Peyer's patch (tissue), 4 donors: ENCODE data around the gene MYO1H. TPM values are rescaled to one million over a fixed set of nuclear protein-coding genes. Genes with fewer than 3 reads are reported as not detected.
"Not testable (repeated sequence)": the region's sequence is repeated elsewhere in the genome, so short reads cannot be mapped to it uniquely, and the experiment has no call there.

Experiments used
- DNase-seq, 3 donors: peaks; one replicate each; pipeline ENCODE4 v3.0.0-alpha.2; 2017 to 2019
- H3K27ac ChIP-seq, 4 donors: fragments of 200-600 bp; sonication (generic); one replicate each; pipeline ENCODE4 v1.5.1; 2016 to 2019
- H3K27me3 ChIP-seq, 2 donors: fragments of 200-600 bp; sonication (generic); one replicate each; pipeline ENCODE4 v1.5.1; 2019
- H3K36me3 ChIP-seq, 3 donors: fragments of 200-600 bp; sonication (generic); one replicate each; pipeline ENCODE4 v1.5.1; 2016 to 2019
- H3K4me1 ChIP-seq, 4 donors: fragments of 200-600 bp; sonication (generic); one replicate each; pipeline ENCODE4 v1.5.1; 2016 to 2019
- H3K4me3 ChIP-seq, 4 donors: fragments of 200-600 bp; sonication (generic); 1 replicate in 3 of 4; 2 replicates in 1 of 4; pipeline ENCODE4 v1.5.1; 2016 to 2019; ENCODE audit warnings: mild to moderate bottlenecking in 1 of 4
- H3K9me3 ChIP-seq, 4 donors: fragments of 200-600 bp; sonication (generic); one replicate each; pipeline ENCODE4 v1.5.1; 2016 to 2019; ENCODE audit warnings: mild to moderate bottlenecking in 1 of 4
- POLR2A ChIP-seq, 2 donors: fragments of 450-650 bp; IDR thresholded peaks; one replicate each; pipeline ENCODE4 v1.5.1; 2017; ENCODE audit warnings: antibody characterized with exemption in 2 of 2, mild to moderate bottlenecking in 2 of 2, moderate library complexity in 2 of 2
- total RNA-seq, 4 donors: library from RNA; depleted of rRNA; stranded (reverse); fragments of >200 nt; gene quantifications; one replicate each; pipeline ENCODE4 v1.1.0, GENCODE V29; 2016
- TF ChIP-seq, protein P1 (sequence below), 6 experiments: fragments of 450-650 bp in 4 of 6; fragments of 200-600 bp in 2 of 6; sonication (generic) in 1 of 6; IDR thresholded peaks; one replicate each; pipeline ENCODE4 v1.5.1; 2017 to 2019; ENCODE audit warnings: antibody characterized with exemption in 6 of 6, mild to moderate bottlenecking in 3 of 6, moderate library complexity in 1 of 6

Gene MYO1H
- total RNA-seq, 4 donors from 2014 or later, result not detected

GRCh38 chr12:109439181-109439580, 91.5 kb downstream of the MYO1H start:
- H3K27ac ChIP-seq, result no peak overlapping the region
- no peaks in the 10 kb centered on the region for H3K9me3 ChIP-seq
- no peaks in the 10 kb centered on the region for H3K36me3 ChIP-seq
- no peaks in the 10 kb centered on the region for H3K4me1 ChIP-seq
- DNase-seq, result no peak
- H3K27me3 ChIP-seq, result no peaks in the 10 kb centered on the region
- no peak for TF ChIP-seq POLR2A (IDR thresholded peaks at IDR 0.05)
- TF ChIP-seq, protein P1, sequence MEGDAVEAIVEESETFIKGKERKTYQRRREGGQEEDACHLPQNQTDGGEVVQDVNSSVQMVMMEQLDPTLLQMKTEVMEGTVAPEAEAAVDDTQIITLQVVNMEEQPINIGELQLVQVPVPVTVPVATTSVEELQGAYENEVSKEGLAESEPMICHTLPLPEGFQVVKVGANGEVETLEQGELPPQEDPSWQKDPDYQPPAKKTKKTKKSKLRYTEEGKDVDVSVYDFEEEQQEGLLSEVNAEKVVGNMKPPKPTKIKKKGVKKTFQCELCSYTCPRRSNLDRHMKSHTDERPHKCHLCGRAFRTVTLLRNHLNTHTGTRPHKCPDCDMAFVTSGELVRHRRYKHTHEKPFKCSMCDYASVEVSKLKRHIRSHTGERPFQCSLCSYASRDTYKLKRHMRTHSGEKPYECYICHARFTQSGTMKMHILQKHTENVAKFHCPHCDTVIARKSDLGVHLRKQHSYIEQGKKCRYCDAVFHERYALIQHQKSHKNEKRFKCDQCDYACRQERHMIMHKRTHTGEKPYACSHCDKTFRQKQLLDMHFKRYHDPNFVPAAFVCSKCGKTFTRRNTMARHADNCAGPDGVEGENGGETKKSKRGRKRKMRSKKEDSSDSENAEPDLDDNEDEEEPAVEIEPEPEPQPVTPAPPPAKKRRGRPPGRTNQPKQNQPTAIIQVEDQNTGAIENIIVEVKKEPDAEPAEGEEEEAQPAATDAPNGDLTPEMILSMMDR (IDR thresholded peaks at IDR 0.05), result no peak
- no peak overlapping the region for H3K4me3 ChIP-seq

- not testable (repeated sequence) for H3K27me3 ChIP-seq, H3K4me3 ChIP-seq, H3K27ac ChIP-seq, H3K36me3 ChIP-seq, DNase-seq, H3K4me1 ChIP-seq, H3K9me3 ChIP-seq
These were observed 92.3 kb downstream of the MYO1H start for GRCh38 chr12:109439951-109440350.

- H3K36me3 ChIP-seq, result peaks cover 0 to 6% (median 0%) of the 10 kb centered on the region in 3 donors
- no peaks in the 10 kb centered on the region for H3K4me1 ChIP-seq
- TF ChIP-seq, protein P1 (IDR thresholded peaks at IDR 0.05), result no peak
- no peak for TF ChIP-seq POLR2A (IDR thresholded peaks at IDR 0.05)
- H3K27me3 ChIP-seq, result no peaks in the 10 kb centered on the region
- H3K9me3 ChIP-seq, result no peaks in the 10 kb centered on the region
- no peak overlapping the region for H3K4me3 ChIP-seq
- no peak overlapping the region for H3K27ac ChIP-seq
- DNase-seq, result no peak
These were observed 93.3 kb downstream of the MYO1H start for GRCh38 chr12:109440851-109441490.

DNA sequence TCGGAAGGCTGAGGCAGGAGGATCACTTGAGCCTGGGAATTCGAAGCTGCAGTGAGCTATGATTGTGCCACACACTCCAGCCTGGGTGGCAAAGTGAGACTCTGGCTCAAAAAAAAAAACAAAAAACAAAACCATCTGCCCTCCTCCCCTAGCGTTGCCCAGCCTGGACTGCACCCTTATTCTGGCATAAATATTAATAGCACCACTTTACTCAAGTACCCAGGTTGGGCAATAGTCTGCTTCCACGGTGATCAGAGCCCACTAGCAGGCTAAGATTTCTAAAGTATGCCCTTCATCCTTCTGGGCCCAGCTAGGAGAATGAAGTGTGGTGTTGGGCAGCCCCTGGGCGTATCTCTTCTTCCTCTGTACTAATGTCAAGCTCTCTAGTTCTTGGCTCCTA, 96.1 kb downstream of the MYO1H start:
- H3K4me3 ChIP-seq, result no peak overlapping the region
- H3K4me1 ChIP-seq, result no peaks in the 10 kb centered on the region
- peaks cover 0 to 31% (median 0%) of the 10 kb centered on the region in 3 donors for H3K36me3 ChIP-seq
- TF ChIP-seq, protein P1 (IDR thresholded peaks at IDR 0.05), result no peak
- no peaks in the 10 kb centered on the region for H3K9me3 ChIP-seq
- no peak for DNase-seq
- no peak overlapping the region for H3K27ac ChIP-seq
- H3K27me3 ChIP-seq, result no peaks in the 10 kb centered on the region

DNA sequence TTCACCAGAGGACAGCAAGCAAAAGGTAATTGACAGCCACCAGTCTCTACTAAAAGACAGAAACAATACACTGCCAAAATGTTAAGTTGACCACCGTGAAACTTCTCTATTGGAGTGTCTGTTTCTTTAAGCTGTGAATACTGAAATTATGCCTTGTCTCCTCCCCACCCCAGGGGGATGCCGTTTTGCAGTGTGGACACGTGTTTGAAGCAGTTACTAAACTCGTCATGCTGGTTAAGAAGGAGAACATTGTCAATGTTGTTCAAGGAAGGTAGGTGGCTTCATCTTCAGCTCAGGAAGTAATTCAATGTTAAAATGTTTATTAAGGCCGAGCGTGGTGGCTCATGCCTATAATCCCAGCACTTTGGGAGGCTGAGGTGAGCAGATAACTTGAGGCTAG, 96.6 kb downstream of the MYO1H start:
- no peaks in the 10 kb centered on the region for H3K4me1 ChIP-seq
- H3K27me3 ChIP-seq, result no peaks in the 10 kb centered on the region
- H3K4me3 ChIP-seq, result no peak overlapping the region
- H3K36me3 ChIP-seq, result peaks cover 0 to 34% (median 0%) of the 10 kb centered on the region in 3 donors
- TF ChIP-seq, protein P1 (IDR thresholded peaks at IDR 0.05), result no peak
- no peak overlapping the region for H3K27ac ChIP-seq
- H3K9me3 ChIP-seq, result no peaks in the 10 kb centered on the region
- DNase-seq, result no peak

DNA sequence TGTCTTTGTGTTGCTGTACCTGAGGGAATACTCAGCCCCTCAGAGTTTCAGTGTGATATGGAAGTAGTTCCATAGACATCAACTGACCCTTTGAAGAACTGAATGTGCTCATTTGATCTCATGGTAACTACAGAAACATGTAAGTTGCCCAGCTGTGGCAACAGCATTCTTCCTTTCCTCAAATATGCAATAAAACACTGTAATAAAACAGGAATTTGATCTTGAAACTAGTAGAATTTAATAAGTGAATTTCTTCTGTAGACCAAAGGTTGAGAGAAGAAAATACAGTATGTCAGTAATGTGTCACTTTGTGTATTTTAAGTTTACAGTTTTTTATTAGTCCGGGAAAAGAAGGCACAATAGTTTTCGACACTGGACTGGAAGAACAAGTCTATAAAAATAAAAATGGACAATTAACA, 97.5 kb downstream of the MYO1H start:
- peaks cover 0 to 37% (median 0%) of the 10 kb centered on the region in 3 donors for H3K36me3 ChIP-seq
- H3K27ac ChIP-seq, result no peak overlapping the region
- no peaks in the 10 kb centered on the region for H3K27me3 ChIP-seq
- no peak for TF ChIP-seq POLR2A (IDR thresholded peaks at IDR 0.05)
- TF ChIP-seq, protein P1 (IDR thresholded peaks at IDR 0.05), result no peak
- H3K4me3 ChIP-seq, result no peak overlapping the region
- DNase-seq, result no peak
- H3K9me3 ChIP-seq, result no peaks in the 10 kb centered on the region
- H3K4me1 ChIP-seq, result no peaks in the 10 kb centered on the region
